Measurements from ENCODE around the gene PRR5. TPM values are rescaled to one million over a fixed set of nuclear protein-coding genes. Genes with fewer than 3 reads are reported as not detected.

PRR5 gene
- total RNA-seq, 1 experiment from 2014 or later, result 26.9 TPM

- TF ChIP-seq EZH2phosphoT487 (IDR thresholded peaks at IDR 0.05; ENCODE audit: borderline replicate concordance), result no peak
- TF ChIP-seq, protein P1, sequence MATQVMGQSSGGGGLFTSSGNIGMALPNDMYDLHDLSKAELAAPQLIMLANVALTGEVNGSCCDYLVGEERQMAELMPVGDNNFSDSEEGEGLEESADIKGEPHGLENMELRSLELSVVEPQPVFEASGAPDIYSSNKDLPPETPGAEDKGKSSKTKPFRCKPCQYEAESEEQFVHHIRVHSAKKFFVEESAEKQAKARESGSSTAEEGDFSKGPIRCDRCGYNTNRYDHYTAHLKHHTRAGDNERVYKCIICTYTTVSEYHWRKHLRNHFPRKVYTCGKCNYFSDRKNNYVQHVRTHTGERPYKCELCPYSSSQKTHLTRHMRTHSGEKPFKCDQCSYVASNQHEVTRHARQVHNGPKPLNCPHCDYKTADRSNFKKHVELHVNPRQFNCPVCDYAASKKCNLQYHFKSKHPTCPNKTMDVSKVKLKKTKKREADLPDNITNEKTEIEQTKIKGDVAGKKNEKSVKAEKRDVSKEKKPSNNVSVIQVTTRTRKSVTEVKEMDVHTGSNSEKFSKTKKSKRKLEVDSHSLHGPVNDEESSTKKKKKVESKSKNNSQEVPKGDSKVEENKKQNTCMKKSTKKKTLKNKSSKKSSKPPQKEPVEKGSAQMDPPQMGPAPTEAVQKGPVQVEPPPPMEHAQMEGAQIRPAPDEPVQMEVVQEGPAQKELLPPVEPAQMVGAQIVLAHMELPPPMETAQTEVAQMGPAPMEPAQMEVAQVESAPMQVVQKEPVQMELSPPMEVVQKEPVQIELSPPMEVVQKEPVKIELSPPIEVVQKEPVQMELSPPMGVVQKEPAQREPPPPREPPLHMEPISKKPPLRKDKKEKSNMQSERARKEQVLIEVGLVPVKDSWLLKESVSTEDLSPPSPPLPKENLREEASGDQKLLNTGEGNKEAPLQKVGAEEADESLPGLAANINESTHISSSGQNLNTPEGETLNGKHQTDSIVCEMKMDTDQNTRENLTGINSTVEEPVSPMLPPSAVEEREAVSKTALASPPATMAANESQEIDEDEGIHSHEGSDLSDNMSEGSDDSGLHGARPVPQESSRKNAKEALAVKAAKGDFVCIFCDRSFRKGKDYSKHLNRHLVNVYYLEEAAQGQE (IDR thresholded peaks at IDR 0.05; ENCODE audit: low read depth), result no peak
- TF ChIP-seq, protein P2, sequence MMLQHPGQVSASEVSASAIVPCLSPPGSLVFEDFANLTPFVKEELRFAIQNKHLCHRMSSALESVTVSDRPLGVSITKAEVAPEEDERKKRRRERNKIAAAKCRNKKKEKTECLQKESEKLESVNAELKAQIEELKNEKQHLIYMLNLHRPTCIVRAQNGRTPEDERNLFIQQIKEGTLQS (IDR thresholded peaks at IDR 0.05), result no peak
- no peak for TF ChIP-seq SRF (IDR thresholded peaks at IDR 0.05; ENCODE audit: low read depth)
- no peak for TF ChIP-seq FOSL1 (IDR thresholded peaks at IDR 0.05; ENCODE audit: low read depth)
- no peak for TF ChIP-seq MAX (IDR thresholded peaks at IDR 0.05)
Observed at GRCh38 chr22:44670220-44670988, 31.6 kb upstream of the PRR5 start (continued).

GRCh38 chr22:44671742-44672141, 30.3 kb upstream of the PRR5 start:
- Histone ChIP-seq H3K4me3 (replicated peaks in 1 of 2; ENCODE audit: low read depth in 1 of 2, low read length in 2 of 2) (no peak overlapping the region), H3K27me3 (ENCODE audit: insufficient read depth, low read length) (peaks cover 2% of the 10 kb centered on the region; the same call in 1 of the 2 replicates), H3K4me2 (ENCODE audit: low read length) (no peak overlapping the region), H3K9me3 (ENCODE audit: control insufficient read depth in 1 of 2, insufficient read depth in 1 of 2, low read depth in 1 of 2, low read length in 2 of 2) (no peaks in the 10 kb centered on the region), H3K36me3 (ENCODE audit: control insufficient read depth in 1 of 2, insufficient read depth in 2 of 2, low read length in 2 of 2) (no peaks in the 10 kb centered on the region), H3K9ac (ENCODE audit: low read length) (no peak overlapping the region), H3K9me2 (ENCODE audit: insufficient read depth) (no peaks in the 10 kb centered on the region), H3K79me2 (ENCODE audit: insufficient read depth, low read length) (no peaks in the 10 kb centered on the region), H3K27ac (ENCODE audit: low read depth, low read length) (no peak overlapping the region), H4K20me1 (ENCODE audit: insufficient read depth) (no peaks in the 10 kb centered on the region), H2AFZ (ENCODE audit: low read depth, low read length, poor library complexity, severe bottlenecking) (no peak overlapping the region), H3K4me1 (ENCODE audit: control insufficient read depth in 1 of 2, insufficient read depth in 2 of 2, low read length in 2 of 2) (peaks cover 5 to 8% of the 10 kb centered on the region in 2 experiments)
- no TSS peak for BruUV-seq (replicated peaks)
- CTCF ChIA-PET, result interaction anchor here (1.7 kb wide), 1 partner anchor 13 kb away, joined by 6 read pairs; no protein-coding TSS in a partner anchor
- intact Hi-C loops (cut with micrococcal nuclease), result no loop called here
- DNase-seq (ENCODE audit: low read depth, low spot score) (no peak), ATAC-seq (no peak)
- POLR2A ChIA-PET, result no interaction called here
- TF ChIP-seq, protein P3, sequence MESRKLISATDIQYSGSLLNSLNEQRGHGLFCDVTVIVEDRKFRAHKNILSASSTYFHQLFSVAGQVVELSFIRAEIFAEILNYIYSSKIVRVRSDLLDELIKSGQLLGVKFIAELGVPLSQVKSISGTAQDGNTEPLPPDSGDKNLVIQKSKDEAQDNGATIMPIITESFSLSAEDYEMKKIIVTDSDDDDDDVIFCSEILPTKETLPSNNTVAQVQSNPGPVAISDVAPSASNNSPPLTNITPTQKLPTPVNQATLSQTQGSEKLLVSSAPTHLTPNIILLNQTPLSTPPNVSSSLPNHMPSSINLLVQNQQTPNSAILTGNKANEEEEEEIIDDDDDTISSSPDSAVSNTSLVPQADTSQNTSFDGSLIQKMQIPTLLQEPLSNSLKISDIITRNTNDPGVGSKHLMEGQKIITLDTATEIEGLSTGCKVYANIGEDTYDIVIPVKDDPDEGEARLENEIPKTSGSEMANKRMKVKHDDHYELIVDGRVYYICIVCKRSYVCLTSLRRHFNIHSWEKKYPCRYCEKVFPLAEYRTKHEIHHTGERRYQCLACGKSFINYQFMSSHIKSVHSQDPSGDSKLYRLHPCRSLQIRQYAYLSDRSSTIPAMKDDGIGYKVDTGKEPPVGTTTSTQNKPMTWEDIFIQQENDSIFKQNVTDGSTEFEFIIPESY (IDR thresholded peaks at IDR 0.05; ENCODE audit: extremely low read depth, insufficient replicate concordance, low read length), result no peak
- no peak for TF ChIP-seq YY1 (IDR thresholded peaks at IDR 0.05; ENCODE audit: extremely low read depth, insufficient replicate concordance, low read depth, low read length)
- no peak for TF ChIP-seq POLR2AphosphoS5 (IDR thresholded peaks at IDR 0.05; ENCODE audit: low read depth, low read length)
- no peak for TF ChIP-seq FOSL1 (IDR thresholded peaks at IDR 0.05; ENCODE audit: low read depth)
- no peak for TF ChIP-seq SRF (IDR thresholded peaks at IDR 0.05; ENCODE audit: low read depth)
- no peak for TF ChIP-seq ELF1 (IDR thresholded peaks at IDR 0.05; ENCODE audit: borderline replicate concordance, low read depth)
- TF ChIP-seq POLR2A (IDR thresholded peaks at IDR 0.05; ENCODE audit: borderline replicate concordance, extremely low read depth, insufficient read depth, insufficient read length), result no peak
- no peak for TF ChIP-seq ZNF274 (IDR thresholded peaks at IDR 0.05; ENCODE audit: low read depth, low read length)
- TF ChIP-seq CBX3 (IDR thresholded peaks at IDR 0.05; ENCODE audit: low read depth), result no peak
- no peak for TF ChIP-seq EZH2phosphoT487 (IDR thresholded peaks at IDR 0.05; ENCODE audit: borderline replicate concordance)
- TF ChIP-seq ZFX (IDR thresholded peaks at IDR 0.05), result no peak
- TF ChIP-seq EZH2 (IDR thresholded peaks at IDR 0.05), result no peak
- TF ChIP-seq, protein P2 (IDR thresholded peaks at IDR 0.05), result no peak
- RAD21 ChIA-PET (ENCODE audit: low non-redundant PET in 1 of 2, low total read pairs in 2 of 2, uncharacterized antibody in 2 of 2, unreplicated experiment in 2 of 2), result no interaction called here
